ENCODE results near the gene MRPL14. TPM values are rescaled to one million over a fixed set of nuclear protein-coding genes. Genes with fewer than 3 reads are reported as not detected.

Gene MRPL14
- total and polyA plus RNA-seq, 2 experiments from 2014 or later = 62.6 to 191 TPM

DNA sequence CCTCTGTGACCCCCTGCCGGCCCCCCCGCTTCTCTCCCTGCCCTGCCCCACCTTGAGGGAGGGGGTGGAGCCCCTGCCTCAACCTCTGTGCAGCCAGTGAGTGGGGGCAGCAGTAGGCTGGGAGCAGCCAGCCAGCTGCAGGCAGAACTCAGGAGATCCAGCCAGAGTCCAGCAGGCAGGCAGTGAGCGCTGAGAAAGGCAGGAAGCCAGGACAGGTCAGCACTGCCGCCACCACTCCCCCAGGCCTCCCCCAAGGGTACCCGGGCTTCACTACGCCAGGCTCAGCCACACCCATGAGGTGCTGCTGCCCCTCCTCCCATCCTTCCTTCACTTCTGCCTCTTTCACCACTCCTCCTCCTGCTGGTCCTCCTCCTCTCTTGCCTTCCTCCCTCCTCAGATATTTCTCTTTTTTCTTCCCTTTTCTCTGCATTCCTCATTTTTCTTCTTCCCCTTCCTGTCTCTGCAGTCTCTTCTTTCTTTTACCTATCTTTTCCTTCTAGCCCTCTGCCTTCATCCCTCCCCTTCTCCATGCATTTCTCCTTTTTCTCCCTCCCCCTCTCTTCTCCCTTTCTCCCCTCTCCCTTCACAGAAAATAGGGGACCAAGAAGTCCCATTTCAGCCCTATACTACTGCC lies 11.6 kb upstream of the MRPL14 start (continued):
- TF ChIP-seq, protein P1, sequence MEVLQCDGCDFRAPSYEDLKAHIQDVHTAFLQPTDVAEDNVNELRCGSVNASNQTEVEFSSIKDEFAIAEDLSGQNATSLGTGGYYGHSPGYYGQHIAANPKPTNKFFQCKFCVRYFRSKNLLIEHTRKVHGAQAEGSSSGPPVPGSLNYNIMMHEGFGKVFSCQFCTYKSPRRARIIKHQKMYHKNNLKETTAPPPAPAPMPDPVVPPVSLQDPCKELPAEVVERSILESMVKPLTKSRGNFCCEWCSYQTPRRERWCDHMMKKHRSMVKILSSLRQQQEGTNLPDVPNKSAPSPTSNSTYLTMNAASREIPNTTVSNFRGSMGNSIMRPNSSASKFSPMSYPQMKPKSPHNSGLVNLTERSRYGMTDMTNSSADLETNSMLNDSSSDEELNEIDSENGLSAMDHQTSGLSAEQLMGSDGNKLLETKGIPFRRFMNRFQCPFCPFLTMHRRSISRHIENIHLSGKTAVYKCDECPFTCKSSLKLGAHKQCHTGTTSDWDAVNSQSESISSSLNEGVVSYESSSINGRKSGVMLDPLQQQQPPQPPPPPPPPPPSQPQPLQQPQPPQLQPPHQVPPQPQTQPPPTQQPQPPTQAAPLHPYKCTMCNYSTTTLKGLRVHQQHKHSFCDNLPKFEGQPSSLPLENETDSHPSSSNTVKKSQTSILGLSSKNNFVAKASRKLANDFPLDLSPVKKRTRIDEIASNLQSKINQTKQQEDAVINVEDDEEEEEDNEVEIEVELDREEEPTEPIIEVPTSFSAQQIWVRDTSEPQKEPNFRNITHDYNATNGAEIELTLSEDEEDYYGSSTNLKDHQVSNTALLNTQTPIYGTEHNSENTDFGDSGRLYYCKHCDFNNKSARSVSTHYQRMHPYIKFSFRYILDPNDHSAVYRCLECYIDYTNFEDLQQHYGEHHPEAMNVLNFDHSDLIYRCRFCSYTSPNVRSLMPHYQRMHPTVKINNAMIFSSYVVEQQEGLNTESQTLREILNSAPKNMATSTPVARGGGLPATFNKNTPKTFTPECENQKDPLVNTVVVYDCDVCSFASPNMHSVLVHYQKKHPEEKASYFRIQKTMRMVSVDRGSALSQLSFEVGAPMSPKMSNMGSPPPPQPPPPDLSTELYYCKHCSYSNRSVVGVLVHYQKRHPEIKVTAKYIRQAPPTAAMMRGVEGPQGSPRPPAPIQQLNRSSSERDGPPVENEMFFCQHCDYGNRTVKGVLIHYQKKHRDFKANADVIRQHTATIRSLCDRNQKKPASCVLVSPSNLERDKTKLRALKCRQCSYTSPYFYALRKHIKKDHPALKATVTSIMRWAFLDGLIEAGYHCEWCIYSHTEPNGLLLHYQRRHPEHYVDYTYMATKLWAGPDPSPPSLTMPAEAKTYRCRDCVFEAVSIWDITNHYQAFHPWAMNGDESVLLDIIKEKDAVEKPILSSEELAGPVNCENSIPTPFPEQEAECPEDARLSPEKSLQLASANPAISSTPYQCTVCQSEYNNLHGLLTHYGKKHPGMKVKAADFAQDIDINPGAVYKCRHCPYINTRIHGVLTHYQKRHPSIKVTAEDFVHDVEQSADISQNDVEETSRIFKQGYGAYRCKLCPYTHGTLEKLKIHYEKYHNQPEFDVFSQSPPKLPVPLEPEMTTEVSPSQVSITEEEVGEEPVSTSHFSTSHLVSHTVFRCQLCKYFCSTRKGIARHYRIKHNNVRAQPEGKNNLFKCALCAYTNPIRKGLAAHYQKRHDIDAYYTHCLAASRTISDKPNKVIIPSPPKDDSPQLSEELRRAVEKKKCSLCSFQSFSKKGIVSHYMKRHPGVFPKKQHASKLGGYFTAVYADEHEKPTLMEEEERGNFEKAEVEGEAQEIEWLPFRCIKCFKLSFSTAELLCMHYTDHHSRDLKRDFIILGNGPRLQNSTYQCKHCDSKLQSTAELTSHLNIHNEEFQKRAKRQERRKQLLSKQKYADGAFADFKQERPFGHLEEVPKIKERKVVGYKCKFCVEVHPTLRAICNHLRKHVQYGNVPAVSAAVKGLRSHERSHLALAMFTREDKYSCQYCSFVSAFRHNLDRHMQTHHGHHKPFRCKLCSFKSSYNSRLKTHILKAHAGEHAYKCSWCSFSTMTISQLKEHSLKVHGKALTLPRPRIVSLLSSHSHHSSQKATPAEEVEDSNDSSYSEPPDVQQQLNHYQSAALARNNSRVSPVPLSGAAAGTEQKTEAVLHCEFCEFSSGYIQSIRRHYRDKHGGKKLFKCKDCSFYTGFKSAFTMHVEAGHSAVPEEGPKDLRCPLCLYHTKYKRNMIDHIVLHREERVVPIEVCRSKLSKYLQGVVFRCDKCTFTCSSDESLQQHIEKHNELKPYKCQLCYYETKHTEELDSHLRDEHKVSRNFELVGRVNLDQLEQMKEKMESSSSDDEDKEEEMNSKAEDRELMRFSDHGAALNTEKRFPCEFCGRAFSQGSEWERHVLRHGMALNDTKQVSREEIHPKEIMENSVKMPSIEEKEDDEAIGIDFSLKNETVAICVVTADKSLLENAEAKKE (CRISPR knock-in tag; IDR thresholded peaks at IDR 0.05) = no peak
- no peak for TF ChIP-seq EZH2phosphoT487 (IDR thresholded peaks at IDR 0.05; ENCODE audit: unreplicated experiment)
- TF ChIP-seq EZH2 (IDR thresholded peaks at IDR 0.05; ENCODE audit: low read depth, unreplicated experiment) = no peak
- TF ChIP-seq, protein P2, sequence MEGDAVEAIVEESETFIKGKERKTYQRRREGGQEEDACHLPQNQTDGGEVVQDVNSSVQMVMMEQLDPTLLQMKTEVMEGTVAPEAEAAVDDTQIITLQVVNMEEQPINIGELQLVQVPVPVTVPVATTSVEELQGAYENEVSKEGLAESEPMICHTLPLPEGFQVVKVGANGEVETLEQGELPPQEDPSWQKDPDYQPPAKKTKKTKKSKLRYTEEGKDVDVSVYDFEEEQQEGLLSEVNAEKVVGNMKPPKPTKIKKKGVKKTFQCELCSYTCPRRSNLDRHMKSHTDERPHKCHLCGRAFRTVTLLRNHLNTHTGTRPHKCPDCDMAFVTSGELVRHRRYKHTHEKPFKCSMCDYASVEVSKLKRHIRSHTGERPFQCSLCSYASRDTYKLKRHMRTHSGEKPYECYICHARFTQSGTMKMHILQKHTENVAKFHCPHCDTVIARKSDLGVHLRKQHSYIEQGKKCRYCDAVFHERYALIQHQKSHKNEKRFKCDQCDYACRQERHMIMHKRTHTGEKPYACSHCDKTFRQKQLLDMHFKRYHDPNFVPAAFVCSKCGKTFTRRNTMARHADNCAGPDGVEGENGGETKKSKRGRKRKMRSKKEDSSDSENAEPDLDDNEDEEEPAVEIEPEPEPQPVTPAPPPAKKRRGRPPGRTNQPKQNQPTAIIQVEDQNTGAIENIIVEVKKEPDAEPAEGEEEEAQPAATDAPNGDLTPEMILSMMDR (conservative IDR thresholded peaks at IDR 0.05; ENCODE audit: low read depth in 2 of 2) = no peak
- TF ChIP-seq NANOG (IDR thresholded peaks at IDR 0.05; ENCODE audit: borderline replicate concordance) = no peak

DNA sequence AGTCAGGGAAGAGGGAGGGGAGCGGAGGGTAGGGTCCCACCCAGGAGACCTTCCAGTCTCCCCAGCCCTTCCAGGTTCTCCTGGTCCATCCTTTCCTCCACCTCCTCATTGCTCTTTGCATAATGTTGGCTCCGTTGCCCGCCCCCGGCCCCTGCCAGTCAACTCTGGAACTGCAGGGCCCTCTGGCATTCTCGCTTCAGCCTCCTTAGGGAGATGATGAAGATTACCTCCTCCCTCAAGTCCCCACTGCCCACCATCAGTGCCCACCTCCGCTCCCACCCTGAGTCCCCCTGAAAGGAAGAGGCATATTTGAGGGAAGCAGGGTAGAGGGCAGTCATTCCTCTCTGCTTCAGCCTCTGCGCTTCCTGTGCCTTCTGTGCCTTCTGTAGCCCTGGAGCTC lies 8.6 kb upstream of the MRPL14 start:
- peaks cover 25% of the 10 kb centered on the region for H3K27me3 Mint-ChIP-seq (ENCODE audit: insufficient read depth, low read depth, poor library complexity)
- Histone ChIP-seq H3K36me3 (ENCODE audit: insufficient read depth) (no peaks in the 10 kb centered on the region; the same call in 1 of the 2 replicates), H2AFZ (no peak overlapping the region), H4K20me1 (replicated peaks; ENCODE audit: insufficient read depth) (peaks cover under 1% of the 10 kb centered on the region; the same call in 1 of the 2 replicates), H3K79me2 (replicated peaks; ENCODE audit: insufficient read depth) (peaks cover 8% of the 10 kb centered on the region; the same call in 1 of the 2 replicates), H3K27me3 (ENCODE audit: insufficient read depth) (no peaks in the 10 kb centered on the region), H3K4me2 (no peak overlapping the region), H3K9me2 (ENCODE audit: insufficient read depth) (no peaks in the 10 kb centered on the region), H3F3A (replicated peaks; ENCODE audit: low read depth) (0 out of 2 replicates have a peak, but pooled peaks cover 6% of the 10 kb centered on the region), H3K27ac (ENCODE audit: low read depth) (no peak overlapping the region), H3K4me1 (ENCODE audit: insufficient read depth) (peaks cover 30% of the 10 kb centered on the region), H3K4me3 (no peak overlapping the region)
- DNase-seq (ENCODE audit: low spot score) (peak; percentile 27), ATAC-seq (no peak; the same call in 2 of the 3 replicates)
- no peak overlapping the region for H3K4me3 Mint-ChIP-seq
- H3K4me1 Mint-ChIP-seq = peaks cover 53% of the 10 kb centered on the region
- no peaks in the 10 kb centered on the region; the same call in 2 of the 3 replicates for H3K9me3 Mint-ChIP-seq
- TF ChIP-seq, protein P3, sequence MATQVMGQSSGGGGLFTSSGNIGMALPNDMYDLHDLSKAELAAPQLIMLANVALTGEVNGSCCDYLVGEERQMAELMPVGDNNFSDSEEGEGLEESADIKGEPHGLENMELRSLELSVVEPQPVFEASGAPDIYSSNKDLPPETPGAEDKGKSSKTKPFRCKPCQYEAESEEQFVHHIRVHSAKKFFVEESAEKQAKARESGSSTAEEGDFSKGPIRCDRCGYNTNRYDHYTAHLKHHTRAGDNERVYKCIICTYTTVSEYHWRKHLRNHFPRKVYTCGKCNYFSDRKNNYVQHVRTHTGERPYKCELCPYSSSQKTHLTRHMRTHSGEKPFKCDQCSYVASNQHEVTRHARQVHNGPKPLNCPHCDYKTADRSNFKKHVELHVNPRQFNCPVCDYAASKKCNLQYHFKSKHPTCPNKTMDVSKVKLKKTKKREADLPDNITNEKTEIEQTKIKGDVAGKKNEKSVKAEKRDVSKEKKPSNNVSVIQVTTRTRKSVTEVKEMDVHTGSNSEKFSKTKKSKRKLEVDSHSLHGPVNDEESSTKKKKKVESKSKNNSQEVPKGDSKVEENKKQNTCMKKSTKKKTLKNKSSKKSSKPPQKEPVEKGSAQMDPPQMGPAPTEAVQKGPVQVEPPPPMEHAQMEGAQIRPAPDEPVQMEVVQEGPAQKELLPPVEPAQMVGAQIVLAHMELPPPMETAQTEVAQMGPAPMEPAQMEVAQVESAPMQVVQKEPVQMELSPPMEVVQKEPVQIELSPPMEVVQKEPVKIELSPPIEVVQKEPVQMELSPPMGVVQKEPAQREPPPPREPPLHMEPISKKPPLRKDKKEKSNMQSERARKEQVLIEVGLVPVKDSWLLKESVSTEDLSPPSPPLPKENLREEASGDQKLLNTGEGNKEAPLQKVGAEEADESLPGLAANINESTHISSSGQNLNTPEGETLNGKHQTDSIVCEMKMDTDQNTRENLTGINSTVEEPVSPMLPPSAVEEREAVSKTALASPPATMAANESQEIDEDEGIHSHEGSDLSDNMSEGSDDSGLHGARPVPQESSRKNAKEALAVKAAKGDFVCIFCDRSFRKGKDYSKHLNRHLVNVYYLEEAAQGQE (IDR thresholded peaks at IDR 0.05; ENCODE audit: unreplicated experiment) = no peak
- no peak for TF ChIP-seq JUNB (IDR thresholded peaks at IDR 0.05; ENCODE audit: unreplicated experiment)
- TF ChIP-seq ZNF331 (CRISPR knock-in tag; IDR thresholded peaks at IDR 0.05; ENCODE audit: low read depth) = no peak
- TF ChIP-seq, protein P2 (conservative IDR thresholded peaks at IDR 0.05; ENCODE audit: low read depth in 2 of 2) = peak in 1 of 2 experiments; percentile 18; a peak in 1 of 4 replicates
- no peak for TF ChIP-seq NANOG (IDR thresholded peaks at IDR 0.05; ENCODE audit: borderline replicate concordance)
- TF ChIP-seq CREB1 (CRISPR knock-in tag; IDR thresholded peaks at IDR 0.05; ENCODE audit: low read depth) = no peak
- H3K36me3 Mint-ChIP-seq (ENCODE audit: low read depth) = peaks cover 26% of the 10 kb centered on the region
- H3K27ac Mint-ChIP-seq = no peak overlapping the region

All from GM23338 (cell line).